ENCODE measurements around the gene LYRM4.

The LYRM4 gene

DNA sequence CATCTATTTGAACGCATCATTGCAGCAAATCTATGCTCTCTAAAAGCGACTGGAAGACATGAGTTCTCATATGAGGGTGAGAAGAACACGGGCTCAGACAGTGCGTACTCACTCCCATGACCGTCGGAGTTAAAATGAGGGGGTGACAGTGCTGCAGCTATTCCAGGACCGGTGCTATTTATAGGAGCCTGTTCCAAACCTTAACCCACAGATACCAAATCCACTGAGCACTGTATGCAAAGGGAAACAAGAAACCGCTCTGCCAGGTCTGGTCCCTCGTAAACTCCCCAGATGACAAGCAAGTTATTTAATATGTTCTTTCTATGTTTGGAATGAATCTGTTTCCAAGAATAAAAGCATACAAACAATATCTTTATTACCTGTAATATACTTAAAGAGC, 152.7 kb downstream of the LYRM4 start:
- Mint-ChIP-seq H3K27me3 (ENCODE audit: low read depth) (peaks cover 3% of the 10 kb centered on the region), H3K4me3 (no peak overlapping the region), H3K36me3 (ENCODE audit: low read depth) (peaks cover 18% of the 10 kb centered on the region), H3K27ac (no peak overlapping the region), H3K9me3 (no peaks in the 10 kb centered on the region), H3K4me1 (peaks cover 8% of the 10 kb centered on the region)
- TF ChIP-seq, protein P1, sequence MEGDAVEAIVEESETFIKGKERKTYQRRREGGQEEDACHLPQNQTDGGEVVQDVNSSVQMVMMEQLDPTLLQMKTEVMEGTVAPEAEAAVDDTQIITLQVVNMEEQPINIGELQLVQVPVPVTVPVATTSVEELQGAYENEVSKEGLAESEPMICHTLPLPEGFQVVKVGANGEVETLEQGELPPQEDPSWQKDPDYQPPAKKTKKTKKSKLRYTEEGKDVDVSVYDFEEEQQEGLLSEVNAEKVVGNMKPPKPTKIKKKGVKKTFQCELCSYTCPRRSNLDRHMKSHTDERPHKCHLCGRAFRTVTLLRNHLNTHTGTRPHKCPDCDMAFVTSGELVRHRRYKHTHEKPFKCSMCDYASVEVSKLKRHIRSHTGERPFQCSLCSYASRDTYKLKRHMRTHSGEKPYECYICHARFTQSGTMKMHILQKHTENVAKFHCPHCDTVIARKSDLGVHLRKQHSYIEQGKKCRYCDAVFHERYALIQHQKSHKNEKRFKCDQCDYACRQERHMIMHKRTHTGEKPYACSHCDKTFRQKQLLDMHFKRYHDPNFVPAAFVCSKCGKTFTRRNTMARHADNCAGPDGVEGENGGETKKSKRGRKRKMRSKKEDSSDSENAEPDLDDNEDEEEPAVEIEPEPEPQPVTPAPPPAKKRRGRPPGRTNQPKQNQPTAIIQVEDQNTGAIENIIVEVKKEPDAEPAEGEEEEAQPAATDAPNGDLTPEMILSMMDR (IDR thresholded peaks at IDR 0.05; ENCODE audit: unreplicated experiment in 3 of 3): no peak

DNA sequence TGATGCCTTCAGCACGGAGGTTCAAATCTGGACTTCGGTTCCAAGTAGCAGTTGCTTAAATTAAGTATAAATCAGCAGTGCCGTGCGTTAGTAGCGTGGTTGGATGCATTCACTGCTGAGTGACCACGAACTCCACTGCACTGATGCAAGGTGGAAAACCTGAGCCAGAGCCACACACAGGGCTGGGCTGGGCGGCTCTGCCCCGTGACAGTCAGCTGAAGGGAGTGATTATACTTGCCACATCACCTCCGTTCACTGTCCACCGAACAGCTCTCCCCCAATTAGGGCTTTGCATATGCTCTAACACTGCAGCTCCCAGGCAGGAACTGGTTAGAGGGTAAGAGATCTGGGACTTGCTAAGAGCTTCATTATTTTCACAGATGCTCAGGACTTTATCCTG, 153.4 kb downstream of the LYRM4 start:
- H3K4me1 Mint-ChIP-seq: peaks cover 6% of the 10 kb centered on the region
- TF ChIP-seq, protein P1 (IDR thresholded peaks at IDR 0.05; ENCODE audit: unreplicated experiment in 3 of 3): no peak
- H3K27me3 Mint-ChIP-seq (ENCODE audit: low read depth): peaks cover 3% of the 10 kb centered on the region
- H3K4me3 Mint-ChIP-seq: no peak overlapping the region
- H3K9me3 Mint-ChIP-seq: no peaks in the 10 kb centered on the region
- H3K27ac Mint-ChIP-seq: no peak overlapping the region
- H3K36me3 Mint-ChIP-seq (ENCODE audit: low read depth): peaks cover 18% of the 10 kb centered on the region

DNA sequence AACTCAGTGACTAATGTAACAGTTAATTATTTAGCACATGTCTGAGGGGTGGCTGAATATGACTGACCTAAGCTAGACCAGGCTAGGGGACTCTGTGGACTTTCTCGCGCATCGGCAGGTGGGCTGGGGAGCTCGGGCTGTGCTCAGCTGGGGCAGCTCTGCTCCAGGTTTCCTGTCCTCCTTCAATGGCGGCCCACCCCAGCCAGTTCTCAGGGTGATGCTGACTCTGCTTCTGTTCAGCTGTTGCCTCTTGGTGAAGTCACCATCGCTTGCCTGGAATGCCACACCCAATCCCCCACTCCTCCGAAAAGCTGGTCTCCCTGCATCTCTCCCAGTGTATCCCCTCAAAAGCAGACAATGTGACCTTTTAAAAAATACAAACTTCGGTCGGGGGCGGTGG, 155.6 kb downstream of the LYRM4 start:
- H3K9me3 Mint-ChIP-seq: no peaks in the 10 kb centered on the region
- H3K36me3 Mint-ChIP-seq (ENCODE audit: low read depth): peaks cover 7% of the 10 kb centered on the region
- peaks cover 4% of the 10 kb centered on the region for H3K4me1 Mint-ChIP-seq
- H3K4me3 Mint-ChIP-seq: no peak overlapping the region
- H3K27ac Mint-ChIP-seq: no peak overlapping the region
- TF ChIP-seq, protein P1 (IDR thresholded peaks at IDR 0.05; ENCODE audit: unreplicated experiment in 3 of 3): no peak
- H3K27me3 Mint-ChIP-seq (ENCODE audit: low read depth): peaks cover 3% of the 10 kb centered on the region

DNA sequence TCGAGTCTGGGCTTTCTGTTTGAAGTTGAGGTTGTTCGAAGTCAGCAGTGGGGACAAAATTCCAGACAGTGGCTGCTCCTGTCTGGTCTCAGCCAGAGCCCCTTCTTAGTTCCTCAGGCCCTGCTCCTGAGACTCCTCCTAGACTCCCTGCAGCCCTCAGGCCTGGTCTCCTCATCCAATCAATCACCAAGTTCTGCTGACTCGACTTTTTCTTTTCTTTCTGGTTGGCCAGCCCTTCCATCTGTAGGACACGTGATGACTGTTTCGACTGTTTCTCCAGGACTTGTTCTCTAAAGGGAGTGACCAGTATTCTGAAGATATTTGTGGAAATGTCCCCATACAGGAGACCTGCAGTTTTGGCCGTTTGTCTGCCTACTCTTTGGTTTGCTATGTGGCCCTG, 156.1 kb downstream of the LYRM4 start:
- H3K36me3 Mint-ChIP-seq (ENCODE audit: low read depth): peaks cover 5% of the 10 kb centered on the region
- H3K4me3 Mint-ChIP-seq: no peak overlapping the region
- no peaks in the 10 kb centered on the region for H3K9me3 Mint-ChIP-seq
- peaks cover 3% of the 10 kb centered on the region for H3K27me3 Mint-ChIP-seq (ENCODE audit: low read depth)
- peaks cover 4% of the 10 kb centered on the region for H3K4me1 Mint-ChIP-seq
- H3K27ac Mint-ChIP-seq: no peak overlapping the region
- TF ChIP-seq, protein P1 (IDR thresholded peaks at IDR 0.05; ENCODE audit: unreplicated experiment in 3 of 3): no peak

DNA sequence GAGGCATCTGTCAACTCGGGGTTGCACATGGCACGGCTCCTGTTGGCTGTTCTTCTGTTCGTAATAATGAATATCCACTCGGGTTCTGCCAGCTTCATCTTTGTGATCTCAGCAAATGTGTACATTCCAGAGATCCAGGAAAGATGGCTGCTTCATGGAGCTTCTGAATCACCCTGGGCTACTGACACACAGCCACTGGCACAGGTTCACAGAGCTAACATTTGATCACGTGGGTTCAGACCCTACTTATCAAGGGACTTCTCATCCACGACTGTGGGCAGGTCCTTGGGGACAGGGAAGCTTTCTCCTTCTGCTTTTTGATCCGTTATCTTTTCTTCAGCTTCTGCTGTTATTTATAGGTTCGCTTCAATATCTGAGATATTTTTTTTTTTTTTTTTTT, 157.5 kb downstream of the LYRM4 start:
- Mint-ChIP-seq H3K27me3 (ENCODE audit: low read depth) (peaks cover 3% of the 10 kb centered on the region), H3K36me3 (ENCODE audit: low read depth) (peaks cover 5% of the 10 kb centered on the region), H3K4me3 (no peak overlapping the region), H3K4me1 (peaks cover 4% of the 10 kb centered on the region), H3K27ac (no peak overlapping the region), H3K9me3 (no peaks in the 10 kb centered on the region)
- TF ChIP-seq, protein P1 (IDR thresholded peaks at IDR 0.05; ENCODE audit: unreplicated experiment in 3 of 3): no peak

DNA sequence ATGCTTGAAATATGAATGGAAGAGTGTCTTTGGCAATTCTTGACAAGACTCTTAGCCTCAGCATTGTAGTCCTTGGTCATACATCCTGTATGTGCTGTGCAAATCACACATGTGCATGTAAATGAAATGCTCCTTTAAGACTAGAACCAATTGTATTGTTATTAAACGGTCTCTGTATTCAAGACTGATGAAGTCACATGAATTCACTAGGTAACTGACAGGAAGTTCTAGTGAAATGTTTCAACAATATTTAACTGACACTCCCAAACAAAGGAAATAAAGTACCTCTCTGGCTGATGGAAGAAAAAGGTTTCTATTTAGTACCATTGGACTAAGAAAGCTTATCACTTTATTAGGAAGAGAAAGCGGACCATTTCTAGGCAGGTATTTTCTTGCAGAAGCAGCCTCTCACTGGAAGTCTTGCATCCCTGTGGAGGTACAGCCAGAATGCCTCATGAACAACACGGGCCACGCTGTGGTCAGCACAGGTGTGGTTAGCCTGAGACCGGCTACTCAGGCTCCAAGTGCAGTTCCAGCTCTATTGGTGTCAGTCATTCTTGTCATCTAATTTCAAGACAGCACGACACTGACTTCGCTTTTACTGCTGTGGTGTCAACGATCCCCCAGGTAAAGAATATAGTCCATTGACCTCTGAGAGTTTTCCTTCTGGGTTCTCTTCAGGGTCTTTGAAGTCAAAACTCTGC, 158.3 kb downstream of the LYRM4 start:
- TF ChIP-seq, protein P1 (IDR thresholded peaks at IDR 0.05; ENCODE audit: unreplicated experiment in 3 of 3): no peak
- Mint-ChIP-seq H3K27me3 (ENCODE audit: low read depth) (no peaks in the 10 kb centered on the region), H3K27ac (no peak overlapping the region), H3K4me3 (no peak overlapping the region), H3K4me1 (no peaks in the 10 kb centered on the region), H3K36me3 (ENCODE audit: low read depth) (peaks cover 5% of the 10 kb centered on the region), H3K9me3 (no peaks in the 10 kb centered on the region)
